HUES48 (cell line): ENCODE data around the gene ACTR3C.

Experiments
- H3K27ac ChIP-seq: one replicate; pipeline ENCODE4 v1.7.0; 2013; ENCODE audit warnings: low read depth, low read length, inconsistent platforms
- H3K27me3 ChIP-seq: 2 replicates; pipeline ENCODE4 v1.6.1; 2013; ENCODE audit warnings: mild to moderate bottlenecking, low read length; ENCODE audit not compliant: control insufficient read depth, insufficient read depth
- H3K36me3 ChIP-seq: 2 replicates; pipeline ENCODE4 v1.6.1; 2013; ENCODE audit warnings: low read length; ENCODE audit not compliant: control insufficient read depth, insufficient read depth
- H3K4me1 ChIP-seq: 2 replicates; pipeline ENCODE4 v1.6.1; 2013; ENCODE audit warnings: mild to moderate bottlenecking, low read length; ENCODE audit not compliant: control insufficient read depth, insufficient read depth
- H3K4me3 ChIP-seq: 2 replicates; pipeline ENCODE4 v1.5.1; 2013; ENCODE audit warnings: mild to moderate bottlenecking, low read depth, low read length
- H3K9ac ChIP-seq: 2 replicates; pipeline ENCODE4 v1.6.1; 2013; ENCODE audit warnings: mild to moderate bottlenecking, low read depth, low read length, moderate library complexity
- H3K9me3 ChIP-seq: 2 replicates; pipeline ENCODE4 v1.6.1; 2013; ENCODE audit warnings: low read length; ENCODE audit not compliant: control insufficient read depth, insufficient read depth

The ACTR3C gene

GRCh38 chr7:150365673-150366398 lies 42.5 kb upstream of the ACTR3C start:
- peaks cover 50% of the 10 kb centered on the region for H3K4me1 ChIP-seq
- no peak overlapping the region for H3K4me3 ChIP-seq
- no peaks in the 10 kb centered on the region for H3K9me3 ChIP-seq
- H3K27me3 ChIP-seq = no peaks in the 10 kb centered on the region
- H3K9ac ChIP-seq = no peak overlapping the region; the same call in 1 of the 2 replicates
- peaks cover 13% of the 10 kb centered on the region for H3K36me3 ChIP-seq
- peak overlapping the region; percentile 68 for H3K27ac ChIP-seq

GRCh38 chr7:150365194-150365593 lies 41.8 kb upstream of the ACTR3C start:
- Histone ChIP-seq H3K4me1 (peaks cover 45% of the 10 kb centered on the region), H3K9me3 (no peaks in the 10 kb centered on the region), H3K27ac (no peak overlapping the region), H3K9ac (no peak overlapping the region), H3K36me3 (peaks cover 6% of the 10 kb centered on the region), H3K27me3 (no peaks in the 10 kb centered on the region), H3K4me3 (no peak overlapping the region)

- H3K27me3 ChIP-seq = no peaks in the 10 kb centered on the region
- H3K4me3 ChIP-seq = no peak overlapping the region
- H3K36me3 ChIP-seq = no peaks in the 10 kb centered on the region
- H3K4me1 ChIP-seq = peaks cover 35% of the 10 kb centered on the region
- H3K9me3 ChIP-seq = no peaks in the 10 kb centered on the region
- H3K27ac ChIP-seq = no peak overlapping the region
- H3K9ac ChIP-seq = no peak overlapping the region
Observed at GRCh38 chr7:150363872-150364271, 40.5 kb upstream of the ACTR3C start.

DNA sequence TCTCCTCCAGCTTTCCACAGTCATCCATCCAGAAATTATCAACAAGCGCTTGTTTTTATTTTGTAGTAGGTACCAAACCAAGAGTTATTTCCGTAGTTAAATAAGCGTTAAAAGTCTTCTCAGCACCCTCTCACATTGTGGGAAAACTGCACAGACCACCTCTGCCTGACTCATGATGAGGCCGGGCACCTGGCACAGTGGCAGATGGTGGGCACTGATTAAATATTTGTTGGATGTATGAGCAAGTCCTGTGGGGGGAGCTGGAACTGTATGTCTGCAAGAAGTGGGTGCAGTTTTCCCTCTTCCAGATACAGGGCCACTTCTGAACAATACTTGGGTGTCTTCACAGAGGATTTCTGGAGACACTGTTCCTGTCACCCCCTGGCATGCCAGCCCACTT lies 40.0 kb upstream of the ACTR3C start:
- Histone ChIP-seq H3K4me3 (no peak overlapping the region), H3K27ac (no peak overlapping the region), H3K27me3 (no peaks in the 10 kb centered on the region), H3K4me1 (peaks cover 35% of the 10 kb centered on the region), H3K9ac (no peak overlapping the region), H3K9me3 (no peaks in the 10 kb centered on the region), H3K36me3 (no peaks in the 10 kb centered on the region)

GRCh38 chr7:150361807-150362621 lies 38.7 kb upstream of the ACTR3C start:
- Histone ChIP-seq H3K9ac (no peak overlapping the region), H3K27me3 (no peaks in the 10 kb centered on the region), H3K9me3 (no peaks in the 10 kb centered on the region), H3K36me3 (no peaks in the 10 kb centered on the region), H3K4me3 (no peak overlapping the region), H3K27ac (no peak overlapping the region), H3K4me1 (peaks cover 37% of the 10 kb centered on the region)

DNA sequence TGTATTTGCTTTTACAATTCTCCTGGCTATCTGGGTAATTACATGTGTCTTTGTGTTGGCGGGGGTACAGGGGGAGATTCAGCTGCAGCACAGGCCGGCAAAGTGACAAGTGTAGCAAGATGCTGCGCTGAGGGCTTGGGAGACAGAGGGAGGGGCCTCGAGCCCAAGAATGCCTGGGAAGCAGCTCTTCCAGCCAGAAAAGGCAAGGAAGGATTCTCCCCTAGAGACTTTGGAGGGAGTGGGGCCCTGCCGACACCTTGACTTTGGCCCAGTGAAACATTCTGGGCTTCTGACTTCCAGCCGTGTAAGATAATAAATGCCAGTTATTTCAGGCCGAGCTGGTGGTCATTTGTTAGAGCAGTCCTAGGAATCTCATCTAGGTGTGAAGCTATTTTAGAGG lies 38.1 kb upstream of the ACTR3C start:
- Histone ChIP-seq H3K27me3 (no peaks in the 10 kb centered on the region), H3K4me1 (peaks cover 41% of the 10 kb centered on the region), H3K9me3 (no peaks in the 10 kb centered on the region), H3K4me3 (no peak overlapping the region), H3K36me3 (no peaks in the 10 kb centered on the region), H3K27ac (no peak overlapping the region), H3K9ac (no peak overlapping the region)

DNA sequence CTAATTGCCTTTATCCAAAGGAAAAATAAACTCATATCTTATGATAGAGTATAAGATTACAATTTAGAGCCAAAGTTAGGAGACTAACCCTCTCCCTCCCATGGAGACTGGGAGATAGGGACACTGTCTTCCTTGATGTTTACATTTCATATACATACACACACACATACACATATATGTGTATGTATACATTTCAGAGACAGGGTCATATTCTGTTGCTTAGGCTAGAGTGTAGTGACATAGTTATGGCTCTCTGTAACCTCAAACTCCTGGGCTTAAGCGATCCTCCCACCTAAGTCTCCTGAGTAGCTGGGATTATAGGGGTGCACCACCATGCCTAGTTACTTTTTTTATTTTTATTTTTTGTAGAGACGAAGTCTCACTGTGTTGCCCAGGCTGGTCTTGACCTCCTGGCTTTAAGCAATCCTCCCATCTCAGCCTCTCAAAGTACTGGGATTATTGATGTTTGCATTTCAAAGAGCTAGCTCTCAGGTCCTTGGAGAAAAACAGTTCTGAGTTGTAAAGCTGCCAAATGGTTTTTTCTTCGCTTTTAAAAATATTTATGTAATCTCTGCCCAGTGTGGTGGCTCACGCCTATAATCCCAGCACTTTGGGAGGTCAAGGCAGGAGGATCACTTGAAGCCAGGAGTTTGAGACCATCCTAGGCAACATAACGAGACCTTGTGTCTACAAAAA lies 37.2 kb upstream of the ACTR3C start:
- Histone ChIP-seq H3K4me1 (peaks cover 36% of the 10 kb centered on the region), H3K9me3 (no peaks in the 10 kb centered on the region)

DNA sequence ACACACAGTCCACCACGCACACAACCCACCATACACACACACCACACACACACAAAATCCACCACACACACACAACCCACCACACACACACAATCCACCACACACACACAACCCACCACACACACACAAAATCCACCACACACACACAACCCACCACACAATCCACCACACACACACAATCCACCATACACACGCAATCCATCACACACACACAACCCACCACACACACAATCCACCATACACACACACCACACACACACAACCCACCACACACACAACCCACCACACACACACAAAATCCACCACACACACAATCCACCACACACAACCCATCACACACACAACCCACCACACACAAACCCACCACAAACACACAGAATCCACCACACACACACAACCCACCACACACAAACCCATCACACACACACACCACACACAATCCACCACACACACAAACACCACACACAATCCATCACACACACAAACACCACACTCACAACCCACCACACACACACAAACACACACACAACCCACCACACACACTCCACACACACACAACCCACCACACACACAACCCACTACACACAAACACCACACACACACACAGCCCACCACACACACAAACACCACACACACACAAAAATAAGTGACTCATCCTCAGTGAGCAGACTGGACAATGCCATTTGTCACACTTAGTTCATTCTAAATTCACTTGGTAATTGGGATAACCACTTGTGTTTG lies 36.4 kb upstream of the ACTR3C start:
- Histone ChIP-seq H3K4me3 (no peak overlapping the region), H3K9ac (no peak overlapping the region), H3K9me3 (no peaks in the 10 kb centered on the region), H3K4me1 (peaks cover 36% of the 10 kb centered on the region), H3K27ac (no peak overlapping the region), H3K36me3 (no peaks in the 10 kb centered on the region), H3K27me3 (no peaks in the 10 kb centered on the region)

More for the DNA sequence above, 37.2 kb upstream of the ACTR3C start:
- no peak overlapping the region for H3K4me3 ChIP-seq
- H3K36me3 ChIP-seq = no peaks in the 10 kb centered on the region
- H3K27ac ChIP-seq = no peak overlapping the region
- H3K9ac ChIP-seq = no peak overlapping the region
- no peaks in the 10 kb centered on the region for H3K27me3 ChIP-seq

DNA sequence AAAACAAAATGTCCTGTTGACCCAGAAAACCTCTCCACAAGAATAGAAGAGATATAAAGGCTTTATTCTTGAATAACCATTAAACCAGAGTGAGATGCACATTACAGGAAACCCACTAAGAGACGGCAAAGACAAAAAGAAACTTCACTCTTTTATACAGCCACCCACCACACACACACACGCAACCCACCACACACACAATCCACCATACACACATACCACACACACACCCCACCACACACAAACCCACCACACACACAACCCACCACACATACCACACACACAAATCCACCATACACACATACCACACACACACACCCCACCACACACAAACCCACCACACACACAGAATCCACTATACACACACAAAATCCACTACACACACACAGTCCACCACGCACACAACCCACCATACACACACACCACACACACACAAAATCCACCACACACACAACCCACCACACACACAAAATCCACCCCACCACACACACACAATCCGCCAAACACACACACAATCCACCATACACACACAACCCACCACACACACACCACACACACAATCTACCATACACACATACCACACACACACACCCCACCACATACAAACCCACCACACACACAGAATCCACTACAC lies 35.8 kb upstream of the ACTR3C start:
- Histone ChIP-seq H3K27ac (no peak overlapping the region), H3K9ac (no peak overlapping the region), H3K9me3 (no peaks in the 10 kb centered on the region), H3K4me1 (peaks cover 36% of the 10 kb centered on the region), H3K4me3 (no peak overlapping the region), H3K36me3 (no peaks in the 10 kb centered on the region), H3K27me3 (no peaks in the 10 kb centered on the region)

GRCh38 chr7:150358433-150358832 lies 35.1 kb upstream of the ACTR3C start:
- Histone ChIP-seq H3K27ac (no peak overlapping the region), H3K4me3 (no peak overlapping the region), H3K9ac (no peak overlapping the region), H3K36me3 (no peaks in the 10 kb centered on the region), H3K27me3 (no peaks in the 10 kb centered on the region), H3K4me1 (peaks cover 33% of the 10 kb centered on the region), H3K9me3 (no peaks in the 10 kb centered on the region)
